Stimulated activated CD8-positive, alpha-beta memory T cell treated with anti-CD3 and anti-CD28 coated beads, Interleukin-12 subunit alpha, Interleukin-12 subunit beta, amount 100 ng/mL, for 1 hour (primary cell): ENCODE measurements around the gene GTF2H4.
A peak's percentile ranks its signal among the peaks of the same experiment; 100 is the strongest.
"Not testable (repeated sequence)": the region's sequence is repeated elsewhere in the genome, so short reads cannot be mapped to it uniquely, and the experiment has no call there.

Experiments used
- DNase-seq: peaks from one replicate; pipeline ENCODE4 v3.0.0-alpha.2; 2020; ENCODE audit warnings: low read depth

GTF2H4 gene

DNA sequence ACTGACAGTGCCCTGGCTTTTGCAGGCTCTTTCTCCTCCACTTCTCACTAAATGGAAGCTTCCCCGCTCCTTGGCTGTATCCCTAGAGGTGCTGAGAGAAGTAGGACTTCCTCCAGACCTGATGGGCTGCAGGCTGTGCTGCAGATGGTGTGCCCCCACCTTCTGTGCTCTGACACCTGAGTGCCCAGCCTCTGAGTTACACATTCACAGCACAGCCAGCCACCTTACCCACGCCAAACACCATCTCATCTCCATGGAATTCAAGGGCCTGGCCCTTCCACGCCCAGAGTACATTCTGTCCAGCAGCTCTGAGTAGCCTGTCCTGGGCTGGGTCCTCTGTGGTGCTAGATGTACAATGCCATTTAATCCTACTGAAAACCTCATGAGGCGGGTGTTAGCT lies 18.6 kb downstream of the GTF2H4 start:
- DNase-seq, result no peak

- DNase-seq, result not testable (repeated sequence)
These were observed 19.1 kb downstream of the GTF2H4 start for GRCh38 chr6:30927080-30927479.

DNA sequence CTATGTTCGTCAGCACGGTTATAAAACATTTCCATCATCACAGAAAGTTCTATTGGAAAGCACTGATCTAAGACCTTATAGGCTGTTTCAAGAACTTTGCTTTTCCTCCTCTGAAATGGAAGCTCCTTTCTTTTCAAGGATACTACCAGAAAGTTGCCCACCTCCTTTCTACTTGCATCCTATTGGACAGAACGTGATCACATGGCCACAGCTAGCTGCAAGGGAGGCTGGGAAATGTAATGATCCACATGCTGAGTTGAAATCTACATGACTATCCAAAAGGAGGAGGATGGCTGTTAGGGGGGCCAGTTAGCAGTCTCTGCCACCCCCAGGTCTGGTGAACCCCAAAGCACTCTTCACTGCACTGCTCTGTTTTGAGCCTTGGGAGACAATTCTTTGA lies 20.7 kb downstream of the GTF2H4 start:
- no peak for DNase-seq

DNA sequence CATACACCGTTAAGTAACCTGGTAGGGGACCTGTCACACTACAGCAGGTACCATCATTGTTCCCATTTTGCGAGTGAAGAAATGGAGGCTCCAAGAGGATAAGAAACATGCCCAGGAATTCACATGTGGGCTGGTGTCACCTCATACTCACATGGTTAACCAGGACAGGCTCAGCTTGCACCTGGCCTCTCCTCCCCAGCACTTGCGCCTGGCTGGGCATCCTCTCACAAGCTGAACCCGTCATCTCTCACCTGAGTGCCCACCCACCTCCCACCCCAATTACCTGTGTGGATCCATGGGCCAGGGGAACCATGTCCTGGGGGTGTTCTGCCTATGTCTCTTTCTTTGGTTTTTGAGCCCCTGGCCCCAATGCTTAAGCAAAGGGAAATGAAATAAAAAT lies 22.5 kb downstream of the GTF2H4 start:
- no peak for DNase-seq

DNA sequence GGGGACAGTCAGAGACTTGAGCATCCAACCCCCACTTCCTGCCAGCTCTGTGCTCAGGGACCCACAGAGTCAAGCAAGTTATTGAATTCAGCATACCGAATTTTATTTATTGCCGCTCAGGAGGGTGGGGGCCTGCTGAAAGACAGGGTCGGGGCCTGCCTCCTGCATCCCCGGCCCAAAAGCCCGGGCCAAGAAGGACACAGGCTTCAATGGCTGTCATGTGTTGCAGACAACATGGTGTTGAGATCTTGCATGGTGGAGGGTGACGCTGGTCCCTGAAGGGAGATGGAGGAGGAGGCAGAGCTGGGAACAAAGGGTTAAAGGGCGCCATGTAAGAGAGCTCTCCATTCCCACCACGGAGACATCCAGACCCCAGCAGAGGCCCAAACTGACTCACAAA lies 23.3 kb downstream of the GTF2H4 start:
- no peak for DNase-seq

GRCh38 chr6:30931969-30932645 lies 24.1 kb downstream of the GTF2H4 start, which contains the start of gene SFTA2:
Gene SFTA2 (minus strand): TSS chr6:30932170. CDS start chr6:30932096, 74 bp downstream.
- DNase-seq, result no peak

GRCh38 chr6:30932665-30933365 lies 24.8 kb downstream of the GTF2H4 start:
- no peak for DNase-seq

DNA sequence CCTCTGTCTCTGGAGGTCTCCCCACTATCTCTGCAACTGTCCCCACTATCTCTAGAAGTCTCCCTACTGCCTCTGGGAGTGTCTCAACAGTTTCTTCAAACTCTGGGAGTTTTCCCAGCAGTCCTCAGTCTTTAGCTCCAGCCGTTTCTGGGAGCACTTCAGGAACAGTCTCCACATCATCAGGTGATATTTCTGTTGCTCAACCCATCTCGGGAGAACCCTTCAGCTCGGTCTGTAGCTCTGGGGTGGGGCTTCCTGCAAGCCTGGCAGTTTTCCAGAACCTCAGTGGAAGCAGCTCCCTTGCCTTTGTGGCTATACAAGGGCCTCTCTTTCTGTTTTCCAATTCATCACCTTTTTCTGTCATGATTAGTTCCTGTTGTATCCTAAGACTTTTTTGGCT lies 27.0 kb downstream of the GTF2H4 start:
- DNase-seq, result no peak

DNA sequence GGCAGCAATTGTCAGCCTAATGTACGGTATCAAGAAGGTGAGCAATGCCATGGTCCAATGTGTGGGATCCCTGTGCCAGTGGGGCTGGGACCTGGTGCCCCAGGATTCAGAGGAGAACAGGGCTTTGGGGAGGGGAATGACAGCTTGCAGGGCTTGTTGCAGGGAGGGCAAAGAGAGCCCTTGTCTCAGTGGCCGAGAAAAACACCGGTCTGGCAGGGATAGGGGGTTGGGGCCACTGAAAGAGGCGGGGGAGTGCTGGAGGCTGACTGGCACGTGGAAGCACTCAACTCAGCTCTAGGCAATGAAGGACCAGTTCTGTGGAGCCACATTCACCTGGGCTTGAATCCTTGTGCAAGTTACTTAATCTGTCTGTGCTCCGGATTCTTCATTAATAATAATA lies 29.3 kb downstream of the GTF2H4 start:
- no peak for DNase-seq

- DNase-seq, result no peak
These were observed 30.7 kb downstream of the GTF2H4 start for GRCh38 chr6:30938730-30939129.

- DNase-seq, result no peak
These were observed 31.5 kb downstream of the GTF2H4 start for GRCh38 chr6:30939473-30939872.

- DNase-seq, result no peak
These were observed 32.5 kb downstream of the GTF2H4 start, which contains the start of gene MUCL3 for GRCh38 chr6:30940361-30940986. Gene MUCL3 (plus strand): TSS chr6:30940973. CDS start chr6:30941000, 27 bp downstream.

GRCh38 chr6:30942338-30943060 lies 34.5 kb downstream of the GTF2H4 start:
- no peak for DNase-seq

GRCh38 chr6:30944051-30944450 lies 36.0 kb downstream of the GTF2H4 start:
- no peak for DNase-seq

DNA sequence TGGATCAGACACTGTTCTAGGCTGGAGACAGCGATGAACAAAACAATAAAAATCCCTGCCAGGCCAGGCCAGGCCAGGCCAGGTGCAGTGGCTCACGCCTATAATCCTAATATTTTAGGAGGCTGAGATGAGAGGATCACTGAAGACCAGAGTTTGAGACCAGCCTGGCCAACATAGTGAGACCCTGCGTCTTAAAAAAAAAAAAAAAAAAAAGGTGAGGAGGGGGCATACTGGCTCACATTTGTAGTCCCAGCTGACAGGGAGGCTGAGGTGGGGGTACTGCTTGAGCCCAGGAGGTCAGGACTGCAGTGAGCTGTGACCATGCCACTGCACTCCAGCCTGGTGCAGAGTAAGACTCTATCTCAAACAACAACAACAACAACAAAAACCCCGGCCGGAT lies 37.3 kb downstream of the GTF2H4 start:
- no peak for DNase-seq

GRCh38 chr6:30947231-30947630 lies 39.2 kb downstream of the GTF2H4 start:
- no peak for DNase-seq

GRCh38 chr6:30948811-30949210 lies 40.8 kb downstream of the GTF2H4 start:
- DNase-seq, result no peak

GRCh38 chr6:30951907-30952469 lies 44.0 kb downstream of the GTF2H4 start:
- DNase-seq, result no peak

DNA sequence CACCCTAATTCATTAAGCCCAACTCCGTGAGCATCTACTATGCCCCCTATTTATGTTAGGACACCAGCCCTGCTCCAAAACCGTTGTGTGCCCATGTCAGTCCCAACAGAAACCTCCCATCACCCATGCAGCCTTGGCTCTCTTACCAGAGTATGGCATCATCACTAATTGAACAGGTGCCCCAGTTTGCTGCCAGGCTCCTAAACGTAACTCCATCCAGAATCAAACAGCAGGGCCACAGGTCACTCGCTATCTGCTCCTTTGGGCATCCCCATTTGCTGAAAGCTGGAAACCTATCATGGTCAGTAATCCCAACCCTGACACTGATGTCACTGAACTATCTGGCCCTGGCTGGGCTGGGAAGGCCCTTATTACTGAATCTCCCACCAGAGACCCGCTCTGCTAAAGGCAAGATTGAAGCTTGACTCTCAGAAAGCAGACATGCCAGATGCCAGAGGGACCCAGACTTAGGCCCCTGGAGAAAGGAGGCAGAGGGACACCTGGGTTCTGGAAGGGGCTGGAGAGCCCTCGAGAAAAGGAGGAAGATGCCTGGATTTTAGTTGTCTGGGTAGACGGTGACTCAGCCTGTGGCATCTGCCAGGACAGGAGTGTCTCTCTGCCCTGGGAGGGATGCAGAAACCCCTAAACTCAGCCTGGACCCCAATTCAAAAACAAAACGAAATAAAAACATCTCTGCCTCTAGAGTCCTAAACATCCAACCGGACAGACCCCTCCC lies 46.8 kb downstream of the GTF2H4 start:
- DNase-seq, result no peak

DNA sequence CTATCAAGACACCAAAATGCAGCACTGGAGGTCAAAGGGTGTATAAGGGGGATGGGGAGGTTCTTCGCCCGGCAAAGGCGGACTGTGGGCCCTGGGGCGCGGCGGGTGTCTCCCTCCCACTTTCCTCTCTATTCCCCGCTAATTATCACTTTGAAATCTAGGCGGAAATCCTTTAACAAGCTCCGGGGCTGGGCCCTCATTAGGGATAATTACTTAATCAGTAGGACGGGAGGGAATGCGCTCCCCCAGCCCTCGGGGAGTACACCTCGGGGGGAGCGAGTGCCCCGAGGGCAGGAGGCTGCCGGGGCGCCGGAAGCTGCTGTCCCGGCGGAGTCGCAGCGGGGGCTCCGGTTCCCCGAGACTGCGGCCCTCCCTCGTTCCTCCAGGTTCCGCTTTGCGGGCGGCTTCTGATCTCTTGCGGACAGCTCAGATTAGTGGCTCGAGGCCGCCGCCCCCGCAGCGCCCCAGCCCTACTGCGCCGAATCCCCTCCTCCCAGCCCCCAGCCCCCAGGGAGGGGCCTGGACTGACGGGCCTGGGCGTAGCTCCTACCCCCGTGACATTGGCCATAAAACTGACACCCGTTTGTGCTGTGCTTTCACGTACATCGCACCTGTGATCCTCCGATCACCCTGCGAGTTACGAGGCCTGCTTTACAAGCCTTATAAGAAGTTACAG lies 47.5 kb downstream of the GTF2H4 start:
- peak; percentile 65 for DNase-seq

DNA sequence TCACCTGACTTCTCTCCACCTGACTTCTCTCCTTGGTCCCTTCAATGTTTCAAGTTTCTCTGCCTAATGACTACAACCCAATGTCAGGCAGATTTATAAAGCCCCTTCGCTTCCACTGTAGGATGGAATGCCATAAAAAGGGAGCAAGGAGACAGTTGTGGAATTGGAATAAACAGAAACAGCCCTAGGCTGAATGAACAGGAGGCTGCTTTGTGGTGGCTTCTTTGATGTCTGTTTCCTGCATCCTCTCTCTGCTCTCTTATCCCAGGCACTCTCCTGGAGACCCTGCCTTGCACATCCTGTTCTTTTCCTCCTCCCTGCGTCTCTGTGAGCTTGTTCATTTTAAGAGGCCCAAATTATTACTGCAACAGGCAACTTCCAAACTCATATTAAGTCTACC lies 49.7 kb downstream of the GTF2H4 start:
- DNase-seq, result no peak
